HFFc6 (cell line): ENCODE measurements around the gene CEP63. TPM values are rescaled to one million over a fixed set of nuclear protein-coding genes. Genes with fewer than 3 reads are reported as not detected.

ENCODE experiments used
- DNase-seq: peaks from one replicate; pipeline ENCODE4 v3.0.0-alpha.2; 2018
- H3K27ac Mint-ChIP-seq: 2 replicates; pipeline ENCODE4 v1.8.0; 2020; ENCODE audit warnings: mild to moderate bottlenecking, mixed read lengths
- H3K27me3 Mint-ChIP-seq: 2 replicates; pipeline ENCODE4 v1.8.0; 2021; ENCODE audit warnings: mild to moderate bottlenecking, moderate library complexity, mixed read lengths; ENCODE audit not compliant: insufficient read depth
- H3K36me3 Mint-ChIP-seq: 2 replicates; pipeline ENCODE4 v1.8.0; 2021; ENCODE audit warnings: low read depth, mixed read lengths
- H3K4me1 Mint-ChIP-seq: 2 replicates; pipeline ENCODE4 v1.8.0; 2020; ENCODE audit warnings: low read depth, mixed read lengths
- H3K4me3 Mint-ChIP-seq: 2 replicates; pipeline ENCODE4 v1.8.0; 2020; ENCODE audit warnings: mild to moderate bottlenecking, moderate library complexity, mixed read lengths
- H3K9me3 Mint-ChIP-seq: 2 replicates; pipeline ENCODE4 v1.8.0; 2020; ENCODE audit warnings: mild to moderate bottlenecking, mixed read lengths
- CTCF ChIP-seq: fragments of 200-600 bp; sonication (generic); IDR thresholded peaks from 2 replicates; pipeline ENCODE4 v1.5.0; 2021; ENCODE audit warnings: antibody characterized with exemption, mild to moderate bottlenecking
- total RNA-seq, 6 experiments: library from RNA; stranded (reverse); fragmentation: NEBNext Ultra II Directional; extraction: Animal tissue kit (Norgen Biotek cat#: 25700); gene quantifications; 2 replicates in 1 of 6; 3 replicates in 5 of 6; pipeline ENCODE4 v1.2.3, GENCODE V29; 2021

The CEP63 gene
- total RNA-seq, 6 experiments from 2014 or later = 17.3 to 23.3 (median 21.3) TPM

- Mint-ChIP-seq H3K9me3 (no peaks in the 10 kb centered on the region), H3K36me3 (no peaks in the 10 kb centered on the region), H3K4me1 (peaks cover 15% of the 10 kb centered on the region), H3K27ac (no peak overlapping the region), H3K27me3 (peaks cover 30% of the 10 kb centered on the region), H3K4me3 (no peak overlapping the region)
- DNase-seq = no peak
- no peak for TF ChIP-seq CTCF
Measured at GRCh38 chr3:134603956-134604355, 118.1 kb downstream of the CEP63 start.

GRCh38 chr3:134605556-134605955 lies 119.7 kb downstream of the CEP63 start:
- no peak overlapping the region for H3K4me3 Mint-ChIP-seq
- no peaks in the 10 kb centered on the region for H3K9me3 Mint-ChIP-seq
- no peak overlapping the region for H3K27ac Mint-ChIP-seq
- TF ChIP-seq CTCF = no peak
- H3K36me3 Mint-ChIP-seq = no peaks in the 10 kb centered on the region
- no peak for DNase-seq
- peaks cover 31% of the 10 kb centered on the region for H3K27me3 Mint-ChIP-seq
- H3K4me1 Mint-ChIP-seq = peaks cover 10% of the 10 kb centered on the region

- H3K9me3 Mint-ChIP-seq = no peaks in the 10 kb centered on the region
- TF ChIP-seq CTCF = no peak
- peaks cover 2% of the 10 kb centered on the region for H3K4me1 Mint-ChIP-seq
- no peak overlapping the region for H3K4me3 Mint-ChIP-seq
- H3K27ac Mint-ChIP-seq = no peak overlapping the region
- peaks cover 31% of the 10 kb centered on the region for H3K27me3 Mint-ChIP-seq
- no peaks in the 10 kb centered on the region for H3K36me3 Mint-ChIP-seq
- DNase-seq = no peak
Measured at GRCh38 chr3:134606033-134607025, 120.5 kb downstream of the CEP63 start.

- Mint-ChIP-seq H3K36me3 (no peaks in the 10 kb centered on the region), H3K4me3 (no peak overlapping the region), H3K9me3 (no peaks in the 10 kb centered on the region), H3K27ac (no peak overlapping the region), H3K4me1 (no peaks in the 10 kb centered on the region), H3K27me3 (peaks cover 34% of the 10 kb centered on the region)
- no peak for DNase-seq
- no peak for TF ChIP-seq CTCF
Measured at GRCh38 chr3:134607054-134608022, 121.5 kb downstream of the CEP63 start.

GRCh38 chr3:134608023-134608770 lies 122.3 kb downstream of the CEP63 start:
- Mint-ChIP-seq H3K27ac (no peak overlapping the region), H3K36me3 (no peaks in the 10 kb centered on the region), H3K27me3 (peaks cover 41% of the 10 kb centered on the region), H3K4me3 (no peak overlapping the region), H3K4me1 (no peaks in the 10 kb centered on the region), H3K9me3 (no peaks in the 10 kb centered on the region)
- no peak for TF ChIP-seq CTCF
- DNase-seq = no peak
